ENCODE data around the gene ITK.

ITK gene

DNA sequence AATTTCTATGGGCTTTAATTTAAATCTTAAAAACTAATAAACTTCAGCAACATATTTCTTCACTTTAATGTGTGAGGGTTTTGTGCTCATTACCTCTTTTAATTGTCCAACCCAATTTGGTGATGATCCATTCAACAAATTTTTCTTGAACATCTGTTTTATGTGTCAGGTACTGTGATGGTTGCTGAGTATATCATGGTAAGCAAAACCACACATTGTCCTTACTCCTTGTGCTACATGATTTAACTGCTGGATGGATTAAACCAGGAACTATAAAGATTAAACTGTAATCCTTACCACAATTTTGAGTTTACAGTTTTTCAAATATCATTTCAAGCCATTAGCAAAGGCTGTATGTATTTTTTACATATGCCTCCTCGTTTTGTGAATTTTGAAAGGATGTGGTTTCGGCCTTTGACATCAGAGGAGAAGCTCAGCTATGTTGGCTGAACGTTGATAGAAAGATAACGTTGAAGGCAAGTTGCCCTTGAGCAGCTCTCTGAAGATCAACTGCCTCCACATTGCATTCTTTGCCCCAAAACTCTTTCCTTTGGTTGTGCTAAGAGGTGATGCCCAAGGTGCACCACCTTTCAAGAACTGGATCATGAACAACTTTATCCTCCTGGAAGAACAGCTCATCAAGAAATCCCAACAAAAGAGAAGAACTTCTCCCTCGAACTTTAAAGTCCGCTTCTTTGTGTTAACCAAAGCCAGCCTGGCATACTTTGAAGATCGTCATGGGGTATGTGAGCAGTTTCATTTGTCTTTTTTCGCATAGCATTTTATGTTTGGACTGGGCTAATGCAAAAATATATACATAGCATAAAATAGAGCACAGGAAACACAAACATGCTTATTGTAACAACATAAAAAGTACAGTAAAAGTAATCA is at the start of gene ITK:
Gene ITK, plus strand, starts transcription at position 467 of the 891 bp plus-strand sequence. Its CDS starts 138 bp downstream, at position 605.
- no peak for TF ChIP-seq ARNT (IDR thresholded peaks at IDR 0.05)
- no peak for TF ChIP-seq FOXK2 (IDR thresholded peaks at IDR 0.05)
- TF ChIP-seq SP1 (IDR thresholded peaks at IDR 0.05), result no peak
- TF ChIP-seq TARDBP (IDR thresholded peaks at IDR 0.05), result no peak
- no peak for TF ChIP-seq HDGF (IDR thresholded peaks at IDR 0.05; ENCODE audit: borderline replicate concordance)
- no peak for TF ChIP-seq FOXM1 (IDR thresholded peaks at IDR 0.05; ENCODE audit: borderline replicate concordance)
- TF ChIP-seq FOXA1 (IDR thresholded peaks at IDR 0.05), result no peak
- TF ChIP-seq ELF4 (IDR thresholded peaks at IDR 0.05), result no peak
- TF ChIP-seq BHLHE40 (IDR thresholded peaks at IDR 0.05; ENCODE audit: borderline replicate concordance), result no peak
- no peak for TF ChIP-seq LEF1 (IDR thresholded peaks at IDR 0.05; ENCODE audit: borderline replicate concordance)
- no peak for TF ChIP-seq ZNF384 (IDR thresholded peaks at IDR 0.05)
- TF ChIP-seq NFRKB (IDR thresholded peaks at IDR 0.05), result no peak
- no peak for TF ChIP-seq SUZ12 (IDR thresholded peaks at IDR 0.05)
- TF ChIP-seq, protein P1, sequence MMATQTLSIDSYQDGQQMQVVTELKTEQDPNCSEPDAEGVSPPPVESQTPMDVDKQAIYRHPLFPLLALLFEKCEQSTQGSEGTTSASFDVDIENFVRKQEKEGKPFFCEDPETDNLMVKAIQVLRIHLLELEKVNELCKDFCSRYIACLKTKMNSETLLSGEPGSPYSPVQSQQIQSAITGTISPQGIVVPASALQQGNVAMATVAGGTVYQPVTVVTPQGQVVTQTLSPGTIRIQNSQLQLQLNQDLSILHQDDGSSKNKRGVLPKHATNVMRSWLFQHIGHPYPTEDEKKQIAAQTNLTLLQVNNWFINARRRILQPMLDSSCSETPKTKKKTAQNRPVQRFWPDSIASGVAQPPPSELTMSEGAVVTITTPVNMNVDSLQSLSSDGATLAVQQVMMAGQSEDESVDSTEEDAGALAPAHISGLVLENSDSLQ (IDR thresholded peaks at IDR 0.05), result no peak
- no peak for TF ChIP-seq CTBP1 (IDR thresholded peaks at IDR 0.05; ENCODE audit: borderline replicate concordance)
- no peak for DNase-seq (ENCODE audit: extremely low spot score)
- ChIA-PET CTCF (no interaction called here), POLR2A (no interaction called here)

DNA sequence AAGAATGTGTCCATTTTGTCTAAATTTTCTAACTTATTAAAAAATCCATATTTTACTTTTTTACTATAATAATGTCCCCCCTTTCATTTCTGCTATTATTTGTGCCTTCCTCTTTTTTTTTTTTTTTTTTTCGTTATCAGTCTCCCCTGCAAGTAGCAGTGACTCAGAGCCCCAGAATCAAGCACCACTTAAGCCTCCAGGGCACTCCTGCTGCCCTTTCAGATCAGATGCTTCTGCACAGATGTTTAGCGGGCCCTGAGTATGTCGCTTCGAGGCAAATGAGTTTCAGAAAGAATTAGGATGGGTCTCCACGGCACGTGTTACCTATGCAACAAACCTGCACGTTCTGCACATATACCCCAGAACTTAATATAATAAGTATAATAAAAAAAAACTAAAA is 49.7 kb upstream of the ITK start:
- TF ChIP-seq TARDBP (IDR thresholded peaks at IDR 0.05) (no peak), BHLHE40 (IDR thresholded peaks at IDR 0.05; ENCODE audit: borderline replicate concordance) (no peak), SP1 (IDR thresholded peaks at IDR 0.05) (no peak), LEF1 (IDR thresholded peaks at IDR 0.05; ENCODE audit: borderline replicate concordance) (no peak), HDGF (IDR thresholded peaks at IDR 0.05; ENCODE audit: borderline replicate concordance) (no peak), SUZ12 (IDR thresholded peaks at IDR 0.05) (no peak), L3MBTL2 (conservative IDR thresholded peaks at IDR 0.05) (no peak), FOXM1 (IDR thresholded peaks at IDR 0.05; ENCODE audit: borderline replicate concordance) (no peak), ARNT (IDR thresholded peaks at IDR 0.05) (no peak), CTBP1 (IDR thresholded peaks at IDR 0.05; ENCODE audit: borderline replicate concordance) (no peak), FOXA1 (IDR thresholded peaks at IDR 0.05) (no peak), ZNF384 (IDR thresholded peaks at IDR 0.05) (no peak), NFRKB (IDR thresholded peaks at IDR 0.05) (no peak), FOXK2 (IDR thresholded peaks at IDR 0.05) (no peak), ELF4 (IDR thresholded peaks at IDR 0.05) (no peak)
- TF ChIP-seq, protein P1 (IDR thresholded peaks at IDR 0.05), result no peak
- no peak for DNase-seq (ENCODE audit: extremely low spot score)
- ChIA-PET CTCF (interaction anchor here (0.6 kb wide), 2 partner anchors 12 to 1426 kb away, joined by 3 to 5 read pairs; partner anchors contain the start of gene MED7), POLR2A (no interaction called here)

DNA sequence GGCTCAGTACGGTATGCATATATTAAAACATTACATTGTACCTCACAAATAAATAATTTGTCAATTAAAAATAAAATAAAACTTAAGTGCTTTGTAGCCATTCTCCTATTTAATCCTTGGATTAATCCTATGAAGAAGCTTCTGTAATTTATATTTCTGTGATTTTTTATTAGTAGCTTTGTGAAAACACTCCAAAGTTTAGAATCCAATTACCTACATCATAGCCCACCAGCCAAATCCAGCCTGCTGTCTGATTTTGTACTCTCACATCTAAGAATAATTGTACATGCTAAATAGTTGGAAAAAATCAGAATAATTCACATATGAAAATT is 48.4 kb upstream of the ITK start:
- TF ChIP-seq CTBP1 (IDR thresholded peaks at IDR 0.05; ENCODE audit: borderline replicate concordance), result no peak
- TF ChIP-seq LEF1 (IDR thresholded peaks at IDR 0.05; ENCODE audit: borderline replicate concordance), result no peak
- TF ChIP-seq, protein P1 (IDR thresholded peaks at IDR 0.05), result no peak
- TF ChIP-seq TARDBP (IDR thresholded peaks at IDR 0.05), result no peak
- TF ChIP-seq L3MBTL2 (conservative IDR thresholded peaks at IDR 0.05), result no peak
- DNase-seq (ENCODE audit: extremely low spot score), result no peak
- ChIA-PET POLR2A (interaction anchor here (3.0 kb wide), 1 partner anchor 10 kb away, joined by 22 read pairs; the partner anchor contains the start of gene MED7), CTCF (interaction anchor here (0.6 to 1.9 kb wide), 6 partner anchors 10 to 1189 kb away, joined by 3 to 9 read pairs (median 4); partner anchors contain the start of gene MED7)

DNA sequence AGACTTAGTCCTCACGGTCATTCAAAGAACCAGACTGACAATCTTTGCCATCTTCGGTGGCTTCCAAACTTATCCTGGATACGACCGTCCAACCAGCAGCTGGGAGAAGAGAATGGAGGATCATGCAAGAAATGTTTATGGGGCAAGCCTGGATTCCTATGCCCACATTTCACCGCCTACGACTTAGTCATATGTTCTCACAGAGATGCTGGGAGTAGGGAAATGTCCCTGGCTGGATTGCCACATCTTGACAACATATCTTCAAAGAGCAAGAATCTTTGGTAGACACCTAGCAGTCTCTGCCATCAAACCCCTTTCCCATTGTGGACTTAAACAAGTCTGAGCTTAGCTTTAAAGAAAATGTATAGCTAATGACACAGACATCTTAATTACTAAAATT is 42.9 kb upstream of the ITK start:
- POLR2A ChIA-PET, result interaction anchor here (1.0 kb wide), 1 partner anchor 9 kb away, joined by 3 read pairs; no protein-coding TSS in a partner anchor
- CTCF ChIA-PET, result no interaction called here
- TF ChIP-seq HDGF (IDR thresholded peaks at IDR 0.05; ENCODE audit: borderline replicate concordance) (no peak), FOXM1 (IDR thresholded peaks at IDR 0.05; ENCODE audit: borderline replicate concordance) (no peak), TARDBP (IDR thresholded peaks at IDR 0.05) (no peak)
- DNase-seq (ENCODE audit: extremely low spot score), result no peak

DNA sequence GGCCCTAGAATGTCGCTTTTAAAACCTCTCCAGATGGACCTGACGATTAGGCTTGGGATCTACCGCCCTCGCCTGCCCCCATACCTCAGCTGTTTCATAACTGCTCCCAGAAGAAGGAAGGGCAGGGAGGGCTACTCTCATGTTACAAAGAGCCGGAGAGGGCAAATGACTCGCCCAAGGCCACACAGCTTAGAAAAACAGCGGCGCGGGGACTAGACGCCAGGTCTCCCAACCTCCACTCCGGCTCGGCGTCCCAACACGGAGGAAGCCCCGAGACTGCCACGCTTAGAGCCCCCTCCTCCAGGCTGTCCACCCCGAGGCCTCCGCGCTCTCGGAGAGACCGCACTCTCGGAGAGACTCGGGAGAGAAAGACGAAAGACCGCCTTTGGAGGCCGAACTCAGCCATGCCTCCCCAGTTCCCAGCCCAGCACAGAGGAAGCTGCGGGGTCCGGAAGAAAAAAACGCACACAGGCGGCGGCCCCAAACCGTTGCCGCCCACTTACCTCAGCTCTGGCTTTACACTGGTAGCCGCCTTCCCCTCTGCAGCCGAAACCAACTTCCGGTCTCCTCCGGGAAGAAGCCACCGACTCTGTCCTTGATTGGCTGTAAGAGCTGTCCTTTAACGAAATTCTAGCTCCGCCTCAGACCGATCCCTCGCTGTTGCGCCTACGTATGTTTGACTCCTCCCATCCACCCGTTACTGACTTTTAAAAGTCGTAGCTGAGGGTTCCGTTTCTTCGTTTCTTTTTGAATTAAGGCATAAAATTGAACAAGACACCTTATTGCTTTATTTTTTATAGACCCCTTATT is 38.1 kb upstream of the ITK start, which contains the start of gene MED7:
Gene MED7, minus strand, starts transcription at position 549 of the 810 bp plus-strand sequence. CDS start 3,434 bp downstream, outside the sequence.
- TF ChIP-seq HDGF (IDR thresholded peaks at IDR 0.05; ENCODE audit: borderline replicate concordance) (no peak), FOXM1 (IDR thresholded peaks at IDR 0.05; ENCODE audit: borderline replicate concordance) (0 out of 2 replicates have a peak, but pooled peaks have one; percentile 15), ARNT (IDR thresholded peaks at IDR 0.05) (no peak), ZNF384 (IDR thresholded peaks at IDR 0.05) (peak; percentile 50; the same call in 1 of the 2 replicates), ELF4 (IDR thresholded peaks at IDR 0.05) (peak; percentile 54), SUZ12 (IDR thresholded peaks at IDR 0.05) (no peak)
- TF ChIP-seq, protein P1 (IDR thresholded peaks at IDR 0.05), result peak; percentile 99
- ChIA-PET CTCF (interaction anchor here (0.5 to 1.9 kb wide), 3 partner anchors 10 to 712 kb away, joined by 3 to 9 read pairs (median 5); no protein-coding TSS in a partner anchor), POLR2A (interaction anchor here (0.6 to 2.6 kb wide), 24 partner anchors 10 to 532 kb away, joined by 3 to 22 read pairs (median 4); partner anchors contain the start of genes CYFIP2, GARIN3 and HAVCR2)
- DNase-seq (ENCODE audit: extremely low spot score), result peak; percentile 96

All from HEK293T (cell line).